WI38 (cell line): ENCODE data around the gene LRTM2.
A peak's percentile ranks its signal among the peaks of the same experiment; 100 is the strongest.

Experiments used
- H3K4me3 ChIP-seq: 2 replicates; pipeline ENCODE4 v1.5.1; 2011; ENCODE audit warnings: low read depth, mild to moderate bottlenecking, control low read depth, low read length
- CTCF ChIP-seq: IDR thresholded peaks from 2 replicates; pipeline ENCODE4 v1.5.1; 2012; ENCODE audit warnings: low read depth, mild to moderate bottlenecking, control low read depth, low read length

Gene LRTM2

GRCh38 chr12:1798641-1799020 lies 21.7 kb upstream of the LRTM2 start:
- no peak overlapping the region for H3K4me3 ChIP-seq
- no peak for TF ChIP-seq CTCF

GRCh38 chr12:1799051-1799881 lies 21.1 kb upstream of the LRTM2 start:
- TF ChIP-seq CTCF, result no peak
- H3K4me3 ChIP-seq, result no peak overlapping the region

GRCh38 chr12:1799882-1800400 lies 20.4 kb upstream of the LRTM2 start:
- no peak overlapping the region for H3K4me3 ChIP-seq
- TF ChIP-seq CTCF, result no peak

- no peak overlapping the region for H3K4me3 ChIP-seq
- peak; percentile 44 for TF ChIP-seq CTCF
Observed at GRCh38 chr12:1800401-1801302, 19.7 kb upstream of the LRTM2 start.

GRCh38 chr12:1801303-1801975 lies 18.9 kb upstream of the LRTM2 start:
- TF ChIP-seq CTCF, result no peak
- no peak overlapping the region for H3K4me3 ChIP-seq

GRCh38 chr12:1803736-1804135 lies 16.6 kb upstream of the LRTM2 start:
- H3K4me3 ChIP-seq, result no peak overlapping the region
- TF ChIP-seq CTCF, result no peak
